ENCODE measurements around the gene ARHGAP4.

ARHGAP4 gene

DNA sequence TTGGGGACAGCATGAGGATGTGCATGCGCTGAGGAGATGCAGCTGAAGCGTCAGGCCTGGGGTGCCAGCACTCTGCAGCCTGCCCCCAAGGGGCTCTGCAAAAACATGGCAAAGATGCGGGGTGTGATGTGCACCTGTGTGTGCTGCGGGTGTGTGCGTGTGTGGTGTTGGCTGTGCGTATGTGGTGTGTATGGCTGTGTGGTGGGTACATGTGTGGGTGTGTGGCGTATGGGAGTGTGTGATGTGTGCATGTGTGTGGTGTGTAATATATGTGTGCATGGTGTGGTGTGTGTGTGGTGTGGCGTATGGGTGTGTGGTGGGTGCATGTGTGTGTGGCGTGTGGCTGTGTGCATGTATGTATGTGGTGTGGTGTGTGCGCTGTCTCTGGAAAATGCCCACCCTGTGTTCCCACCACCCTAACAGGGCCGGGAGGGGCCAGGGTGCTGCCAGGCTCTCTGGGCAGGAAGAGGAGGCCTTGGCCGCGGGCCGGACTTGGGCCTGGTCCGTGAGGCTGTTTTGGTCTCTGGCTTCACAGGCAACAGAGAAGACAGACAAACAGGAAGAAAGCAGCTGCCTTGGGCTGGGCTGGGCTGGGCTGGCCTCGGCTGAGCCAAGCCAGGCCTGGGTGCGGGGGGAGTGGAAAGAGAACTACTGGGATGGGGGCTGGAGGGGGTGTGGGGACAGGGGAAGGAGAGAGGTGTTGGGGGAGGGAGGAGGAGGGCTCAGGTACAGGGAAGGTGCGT is 22.7 kb downstream of the ARHGAP4 start:
- no peak for DNase-seq

DNA sequence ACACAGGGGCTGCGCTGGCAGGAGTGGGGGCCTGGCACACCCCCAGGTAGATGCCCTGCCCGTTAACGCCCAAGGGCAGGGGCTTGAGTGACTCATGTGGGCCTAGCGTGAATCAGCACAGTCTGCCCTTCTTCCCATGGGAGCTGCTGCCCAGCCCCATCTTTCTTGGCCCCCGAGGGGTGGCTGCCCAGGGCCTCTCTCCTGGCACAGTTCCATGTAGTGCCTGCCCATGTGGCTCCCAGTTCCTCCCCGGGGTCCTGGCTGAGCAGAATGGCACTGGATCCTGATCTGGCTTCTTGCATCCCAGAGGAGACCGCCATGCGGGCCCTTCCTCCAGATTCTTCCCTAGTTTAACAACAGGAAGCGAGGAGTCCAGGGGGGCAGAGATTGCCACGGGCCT is 23.7 kb downstream of the ARHGAP4 start:
- DNase-seq: peak; percentile 54

DNA sequence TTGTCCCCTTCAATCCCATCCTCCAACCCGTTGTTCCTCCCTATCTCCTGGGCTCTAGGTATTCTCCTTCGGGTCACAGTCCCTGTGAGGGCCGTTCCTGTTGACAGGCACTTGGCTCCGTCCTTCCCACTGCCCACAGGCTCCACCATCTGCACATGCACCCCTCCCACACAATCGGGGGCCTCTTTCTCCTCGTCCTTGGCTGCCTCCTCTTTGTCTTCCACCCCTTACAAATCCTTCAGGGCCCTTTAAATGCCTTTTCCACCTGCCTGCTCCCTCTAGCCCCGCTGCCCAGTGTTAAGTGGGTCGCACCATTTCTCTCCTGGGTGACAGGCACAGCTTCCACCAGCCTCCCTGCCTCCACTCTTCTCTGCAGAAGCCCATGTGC is 24.3 kb downstream of the ARHGAP4 start:
- no peak for DNase-seq

DNA sequence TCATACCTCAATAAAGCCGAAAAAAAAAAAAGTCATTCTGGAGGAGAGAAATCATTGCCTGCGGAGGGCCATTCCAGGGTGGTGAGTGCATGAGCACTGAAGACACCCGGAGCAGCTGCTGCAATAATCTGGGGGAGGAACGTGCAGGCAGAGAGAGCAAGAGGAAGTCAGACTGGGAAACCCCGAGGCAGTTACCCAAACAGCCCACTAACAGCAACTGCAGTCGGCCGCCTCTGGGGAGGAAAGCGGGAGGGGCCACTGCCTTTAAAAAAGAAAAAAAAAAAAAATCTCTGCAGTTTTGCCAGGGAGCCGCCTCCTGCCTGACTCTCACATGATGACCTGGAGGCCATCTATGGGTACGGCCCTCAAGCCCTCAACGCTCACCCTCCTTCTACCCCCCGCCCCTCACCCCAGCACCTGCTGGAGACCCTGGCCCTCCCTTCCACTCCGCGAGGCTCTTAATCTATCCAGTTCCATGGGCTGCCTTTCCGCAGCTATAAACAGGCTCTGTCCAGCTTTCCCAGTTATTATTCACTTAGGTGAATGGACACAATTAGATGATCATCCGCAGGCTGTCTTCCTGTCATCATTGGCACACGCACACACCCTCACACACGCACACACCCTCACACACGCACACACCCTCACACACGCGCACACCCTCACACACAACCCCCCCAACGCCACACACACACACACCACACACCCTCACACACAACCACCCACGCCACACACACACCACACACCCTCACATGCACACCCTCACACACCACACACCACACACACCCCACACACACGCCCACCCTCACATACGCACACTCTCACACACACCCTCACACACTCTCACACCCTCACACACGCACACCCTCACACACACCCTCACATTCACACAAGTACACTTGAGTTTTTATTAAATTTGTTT is 25.0 kb downstream of the ARHGAP4 start:
- DNase-seq: peak; percentile 93

DNA sequence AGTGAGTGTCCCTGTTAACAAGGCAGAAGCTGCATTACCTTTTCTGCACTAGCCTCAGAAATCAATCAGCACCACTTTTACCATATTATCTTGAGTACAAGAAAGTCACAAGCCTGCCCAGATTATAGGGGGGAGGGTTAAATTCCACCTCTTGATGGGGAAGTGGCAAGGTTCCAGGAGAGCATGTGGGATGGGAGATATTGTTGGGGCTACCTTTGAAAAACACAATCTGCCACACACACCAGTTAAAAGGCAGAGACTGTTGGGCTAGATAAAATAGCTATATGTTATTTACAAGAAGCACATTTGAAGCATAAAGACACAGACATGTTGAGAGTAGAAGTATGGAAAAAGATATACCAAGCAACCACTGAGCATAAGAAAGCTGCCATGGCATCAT is 28.2 kb downstream of the ARHGAP4 start:
- no peak for DNase-seq

DNA sequence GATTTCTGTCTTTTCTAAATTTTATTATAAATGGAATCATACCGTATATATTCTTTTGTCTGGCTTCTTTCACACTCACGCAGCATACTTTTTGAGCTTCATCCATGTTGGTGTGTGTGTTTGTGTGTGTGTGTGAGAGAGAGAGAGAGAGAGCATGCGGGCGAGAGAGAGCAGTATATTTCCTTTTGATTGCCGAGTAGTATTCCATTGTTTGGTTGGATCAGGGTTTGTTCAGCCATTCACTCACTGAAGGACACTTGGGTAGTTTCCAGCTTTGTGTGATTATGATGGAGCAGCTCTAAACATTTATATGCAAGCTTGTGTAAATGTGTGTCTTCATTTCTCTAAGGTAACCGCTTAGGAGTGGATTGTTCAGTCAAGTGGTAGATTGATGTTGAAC is 36.9 kb downstream of the ARHGAP4 start:
- no peak for DNase-seq

DNA sequence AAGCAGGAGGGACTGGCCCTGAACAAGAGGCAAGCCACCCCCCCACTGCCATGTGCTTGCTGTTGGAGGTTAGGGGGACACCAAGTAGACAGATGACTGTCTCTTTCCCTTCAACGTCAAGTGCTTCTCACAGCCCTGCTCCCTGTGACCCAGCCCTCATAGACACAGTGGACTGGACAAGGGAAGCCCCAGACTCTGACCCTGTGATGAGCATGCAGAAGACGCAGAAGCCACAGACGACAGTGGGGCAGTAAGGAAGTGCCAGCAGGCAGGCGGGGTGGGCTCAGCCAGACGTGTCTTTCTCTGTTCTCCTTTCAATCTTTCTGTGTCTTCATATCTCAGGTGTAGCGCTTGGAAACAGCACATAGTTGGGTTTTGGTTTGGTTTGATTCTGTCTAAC is 37.7 kb downstream of the ARHGAP4 start:
- DNase-seq: no peak

DNA sequence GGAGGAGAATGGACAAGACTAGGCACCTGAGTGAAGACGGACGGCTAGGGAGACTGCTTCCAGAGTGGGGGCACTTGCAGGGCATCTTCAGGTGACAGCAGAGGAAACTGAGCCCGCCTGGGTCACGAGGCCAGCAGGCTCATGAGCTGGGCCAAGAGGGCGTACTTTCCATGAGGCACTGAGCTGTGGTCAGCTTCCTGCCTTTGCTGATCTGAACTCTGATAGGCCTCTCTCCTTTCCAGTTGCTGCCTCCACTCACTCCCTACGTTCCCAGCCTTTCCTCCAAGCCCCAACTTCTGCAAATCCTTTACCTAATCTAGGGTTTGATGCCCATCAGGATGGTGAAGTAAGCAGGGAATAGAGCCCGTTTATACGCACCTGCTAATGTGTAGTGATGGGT is 38.7 kb downstream of the ARHGAP4 start:
- no peak for DNase-seq

DNA sequence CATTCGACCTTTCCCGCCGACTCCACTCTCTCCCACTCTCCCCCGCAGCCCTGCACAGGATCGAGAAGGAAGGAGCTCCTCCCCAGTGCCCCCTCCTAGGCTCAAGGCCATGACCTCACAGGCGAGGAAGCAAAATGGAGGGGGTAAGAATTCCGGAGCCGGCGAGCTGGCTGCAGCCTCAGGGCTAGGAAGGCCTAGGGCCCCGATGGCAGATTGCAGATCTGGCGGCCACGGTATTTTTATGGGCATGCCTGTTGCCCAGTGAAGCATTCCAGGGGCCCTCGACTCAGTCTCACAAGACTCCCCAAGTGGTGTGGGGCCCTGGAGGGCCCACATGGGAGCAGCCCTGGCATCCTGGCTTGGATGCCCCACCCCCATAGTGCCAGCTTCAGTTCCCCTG is 39.1 kb downstream of the ARHGAP4 start:
- peak; percentile 72 for DNase-seq

DNA sequence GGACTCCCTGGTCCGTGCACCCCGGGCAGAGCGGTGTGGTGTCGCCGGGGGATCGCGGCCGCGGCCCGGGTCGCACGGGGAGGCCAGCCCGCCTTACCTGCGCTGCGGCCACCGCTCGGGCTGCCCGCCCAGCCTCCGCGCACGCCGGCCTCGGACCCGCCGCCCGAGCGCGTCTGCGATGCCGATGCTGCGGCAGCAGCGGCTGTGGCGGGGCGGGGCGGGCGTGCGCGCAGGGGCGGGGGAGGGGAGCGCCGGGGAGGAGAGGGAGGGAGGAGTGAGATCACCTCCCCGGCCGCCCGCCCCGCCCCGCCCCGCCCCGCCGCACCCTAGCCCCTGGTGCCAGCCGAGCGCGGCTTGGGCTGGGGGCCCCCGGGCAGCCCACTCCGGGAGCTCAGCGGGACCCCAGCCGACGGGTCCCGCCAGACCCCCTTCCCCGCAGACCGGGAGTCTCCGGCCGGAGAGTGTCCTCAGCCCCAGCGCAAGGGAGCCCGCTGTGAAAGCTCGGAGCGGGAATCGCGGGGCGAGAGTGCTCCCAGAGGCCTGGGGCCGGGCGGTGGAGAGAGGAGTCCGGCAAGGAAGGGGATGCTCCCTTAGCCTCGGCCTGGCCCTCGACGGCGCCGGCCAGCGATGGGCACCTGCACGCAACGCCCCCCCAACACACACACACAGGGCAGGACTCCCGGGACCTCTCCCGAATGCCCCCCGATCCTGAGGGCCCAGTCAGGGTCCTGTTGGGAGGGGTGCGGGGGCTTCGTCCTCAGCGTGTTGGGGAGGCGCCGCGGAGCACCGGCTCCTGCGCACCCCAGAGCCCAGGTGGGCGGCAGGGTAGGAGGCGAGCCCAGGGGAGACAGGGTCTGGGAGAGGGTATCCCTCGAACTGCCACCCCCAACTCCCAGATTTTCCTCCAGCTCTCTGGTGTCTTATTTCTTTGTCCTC is 39.8 kb downstream of the ARHGAP4 start, which contains the start of gene L1CAM:
Gene L1CAM, minus strand, starts transcription at position 206 of the 936 bp plus-strand sequence. CDS start 10,337 bp downstream, outside the sequence.
- DNase-seq: peak; percentile 37

DNA sequence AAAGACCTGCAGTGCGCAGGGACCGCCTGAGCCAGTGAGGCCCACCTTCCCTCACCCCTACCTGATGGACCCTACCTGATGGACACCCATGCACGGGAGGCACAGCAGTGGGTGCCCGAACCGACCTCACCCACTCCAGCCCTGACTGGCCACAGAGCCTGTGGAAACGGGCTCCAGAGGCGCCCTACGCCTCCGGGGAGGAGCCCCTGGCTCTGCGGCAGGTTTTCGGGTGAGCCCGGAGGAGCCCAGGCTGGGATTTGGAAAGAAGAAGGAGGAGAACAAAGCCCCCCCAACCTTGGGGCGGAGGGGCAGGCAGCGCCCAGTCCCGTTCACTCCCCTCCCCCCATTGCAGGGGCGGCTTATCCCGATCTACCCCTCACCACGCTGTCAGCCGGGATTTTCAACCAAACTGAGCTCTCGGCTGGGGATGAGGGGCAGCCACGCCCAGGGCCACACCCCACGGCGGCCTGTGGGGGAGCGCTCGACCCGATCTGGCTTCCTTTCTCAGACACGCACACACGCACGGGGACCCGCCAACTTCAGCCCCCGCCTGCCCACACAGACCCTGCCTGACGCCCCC is 40.8 kb downstream of the ARHGAP4 start:
- no peak for DNase-seq

DNA sequence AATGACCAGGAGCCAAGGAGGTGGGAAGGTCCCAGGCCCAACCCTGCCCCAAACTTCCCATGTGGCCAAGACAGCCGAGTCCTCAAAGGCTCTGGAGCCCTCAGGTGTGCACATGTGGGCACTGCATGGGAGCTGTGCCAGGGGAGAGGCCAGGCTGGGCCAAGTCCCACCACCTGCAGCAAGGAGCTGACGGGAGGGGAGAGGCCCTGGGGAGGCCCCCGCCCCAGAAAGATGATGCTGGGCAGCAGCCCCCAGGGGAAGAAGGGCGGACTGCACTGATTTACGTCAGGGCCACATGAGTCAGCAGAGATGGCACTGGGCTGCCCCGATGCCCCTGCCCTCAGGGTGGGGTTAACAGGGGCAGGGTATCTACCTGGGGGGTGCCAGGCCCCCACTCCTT is 41.5 kb downstream of the ARHGAP4 start:
- no peak for DNase-seq

DNA sequence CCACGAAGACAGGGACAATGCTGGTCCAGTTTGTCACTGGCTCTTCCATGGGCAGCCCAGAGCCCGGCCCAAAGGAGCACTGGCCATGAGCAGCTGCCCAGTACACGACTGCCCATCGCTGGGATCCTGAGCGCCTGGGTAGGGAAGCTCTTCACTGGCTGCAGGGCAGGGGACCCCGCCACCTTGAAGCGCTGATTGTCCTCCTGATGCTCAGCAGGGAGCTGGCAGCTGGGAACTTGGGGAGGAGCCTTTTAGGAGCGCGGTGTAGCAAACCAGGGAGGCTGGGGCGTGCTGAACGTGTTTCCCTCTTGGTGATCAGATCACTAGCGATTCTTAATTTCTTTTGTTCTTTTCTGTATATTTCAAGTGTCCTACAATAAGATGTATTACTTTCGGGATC is 41.9 kb downstream of the ARHGAP4 start:
- DNase-seq: no peak

DNA sequence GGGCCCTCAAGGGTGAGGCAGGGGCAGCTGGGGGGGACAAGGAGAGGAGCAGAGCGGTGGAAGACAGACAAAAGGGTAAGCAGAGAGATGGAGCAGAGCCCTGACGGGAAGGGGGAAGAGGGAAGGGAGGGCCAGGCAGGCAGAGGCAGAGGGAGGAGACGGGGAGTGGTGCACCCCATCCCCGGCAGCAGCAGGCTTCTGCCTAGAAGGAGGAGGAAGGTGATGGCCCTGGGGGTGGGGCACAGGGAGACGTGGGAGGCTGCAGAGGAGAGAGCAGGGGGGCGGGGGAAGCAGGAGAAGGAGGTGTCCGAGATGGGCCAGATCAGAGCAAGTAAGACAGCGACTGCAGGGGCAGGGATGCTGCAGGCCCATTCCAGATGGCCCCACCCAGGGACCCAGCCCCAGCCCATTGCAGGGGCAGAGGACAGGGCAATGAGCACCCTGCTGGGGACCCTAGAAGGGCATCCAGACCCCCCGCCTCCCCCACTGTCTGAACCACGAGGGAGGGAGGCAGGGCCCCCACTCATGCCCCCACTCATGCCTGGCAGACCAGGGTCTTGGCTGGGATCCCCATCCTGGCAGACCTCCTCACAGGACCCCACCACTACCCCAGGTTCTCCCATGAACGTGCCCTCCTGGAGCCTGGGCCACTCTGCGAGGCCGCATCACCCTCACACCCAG is 42.8 kb downstream of the ARHGAP4 start:
- no peak for DNase-seq

DNA sequence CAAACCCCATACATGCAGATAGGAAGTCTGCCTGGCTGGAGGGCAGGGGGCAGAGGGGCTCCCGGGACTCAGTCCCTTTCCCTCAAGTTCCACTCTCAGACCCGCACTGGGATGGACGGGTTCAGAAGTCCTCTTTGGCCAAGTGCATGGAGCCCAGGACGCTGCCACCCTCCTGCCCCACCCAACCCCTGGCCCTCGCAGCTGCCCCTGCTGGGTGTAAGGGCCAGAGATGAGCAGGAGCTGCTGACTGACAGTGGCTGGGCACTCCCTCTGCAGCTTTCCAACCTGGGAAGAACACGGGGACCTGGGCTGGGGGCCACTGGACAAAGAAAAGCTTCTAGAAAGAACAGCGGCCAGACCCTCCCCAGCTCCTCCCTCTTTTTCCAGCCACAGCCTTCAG is 43.5 kb downstream of the ARHGAP4 start:
- DNase-seq: no peak

DNA sequence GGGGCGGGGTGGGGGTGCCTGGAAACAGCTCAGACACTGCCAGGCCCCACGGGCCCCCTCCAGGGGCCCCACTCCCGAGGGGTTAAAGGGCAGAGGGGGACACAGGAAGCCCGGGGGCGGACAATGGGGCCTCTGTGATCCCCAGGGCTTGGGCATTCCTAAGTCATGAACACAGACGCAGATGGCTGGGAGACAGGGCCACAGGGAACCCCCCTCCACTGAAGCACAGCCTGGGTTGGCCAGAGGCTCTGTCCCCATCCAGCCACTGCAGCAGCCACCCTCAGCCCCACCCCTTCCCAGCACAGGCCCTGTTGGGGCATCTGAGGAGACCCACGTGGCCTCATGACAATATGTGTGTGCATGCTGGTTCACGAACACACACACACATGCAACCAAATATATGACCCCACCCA is 44.0 kb downstream of the ARHGAP4 start:
- peak; percentile 75 for DNase-seq

DNA sequence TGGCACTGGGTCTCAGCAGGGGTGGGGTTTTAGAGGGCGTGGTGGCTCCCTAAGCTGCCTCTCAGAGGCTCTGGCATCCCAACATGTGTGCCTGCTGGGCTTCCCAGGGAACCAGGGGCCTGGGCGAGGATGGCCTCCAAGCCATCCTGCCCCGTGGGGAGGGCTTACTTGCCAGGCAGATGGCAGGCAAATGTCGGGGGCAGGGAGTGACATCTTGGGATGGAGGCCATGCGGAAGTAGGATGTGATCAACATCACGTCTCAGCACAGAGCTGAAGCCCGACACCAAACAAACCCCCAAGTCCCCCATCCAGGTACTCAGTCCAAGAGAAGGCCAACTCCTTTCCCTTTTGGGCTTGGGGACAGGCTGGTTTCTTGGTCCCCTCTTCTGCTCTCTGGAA is 44.8 kb downstream of the ARHGAP4 start:
- DNase-seq: no peak

DNA sequence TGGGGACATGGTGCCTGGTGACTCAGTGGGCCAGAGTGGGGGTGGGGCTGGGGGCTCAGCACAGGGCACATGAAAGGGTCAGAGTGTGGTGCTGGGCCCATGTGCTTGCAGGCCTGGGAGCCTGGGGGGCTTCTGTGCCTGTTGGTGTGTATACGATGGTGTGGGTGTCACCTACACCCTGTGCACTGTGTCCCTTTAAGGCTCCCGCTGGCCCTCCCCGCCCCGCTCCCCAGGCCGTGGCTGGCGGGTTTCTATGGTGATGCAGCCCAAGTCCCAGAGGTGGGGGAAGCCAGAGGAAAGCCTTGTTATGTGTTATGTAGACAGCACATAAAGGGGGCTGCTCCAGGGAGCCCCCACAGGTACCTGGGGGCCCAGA is 45.6 kb downstream of the ARHGAP4 start:
- no peak for DNase-seq

DNA sequence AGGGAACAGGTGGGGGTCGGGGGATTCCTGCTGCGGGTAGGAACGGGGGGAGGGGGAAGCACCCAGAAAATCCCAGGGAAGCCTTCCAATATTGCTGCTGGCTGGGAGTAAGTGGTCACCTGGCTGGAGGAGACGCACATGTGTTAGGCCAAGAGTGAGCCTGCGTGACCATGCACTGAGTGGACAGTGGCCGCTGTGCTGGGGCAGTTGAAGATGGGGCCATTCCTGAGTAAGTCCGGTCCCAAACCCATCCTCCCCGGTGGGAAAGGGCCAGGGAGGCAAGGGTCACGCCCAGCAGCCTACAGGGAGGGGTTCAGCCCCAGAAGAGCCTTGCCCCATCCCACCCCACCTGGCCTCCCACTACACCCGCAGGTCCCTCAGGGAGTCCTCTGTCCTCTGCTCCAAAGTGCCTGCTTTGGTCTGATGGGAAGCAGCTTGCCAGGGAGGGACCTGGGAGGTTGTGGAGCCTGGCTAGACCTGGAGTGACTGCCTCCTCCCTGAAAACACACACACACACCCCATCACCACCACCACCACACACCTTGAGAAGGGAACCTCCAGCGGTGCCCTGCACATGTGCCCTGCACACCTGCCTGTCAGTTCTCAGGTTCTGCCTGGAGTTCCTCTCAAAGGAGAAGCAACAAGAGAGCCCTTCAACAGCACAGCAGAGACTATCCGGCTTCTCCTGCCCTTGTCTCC is 46.2 kb downstream of the ARHGAP4 start:
- no peak for DNase-seq

DNA sequence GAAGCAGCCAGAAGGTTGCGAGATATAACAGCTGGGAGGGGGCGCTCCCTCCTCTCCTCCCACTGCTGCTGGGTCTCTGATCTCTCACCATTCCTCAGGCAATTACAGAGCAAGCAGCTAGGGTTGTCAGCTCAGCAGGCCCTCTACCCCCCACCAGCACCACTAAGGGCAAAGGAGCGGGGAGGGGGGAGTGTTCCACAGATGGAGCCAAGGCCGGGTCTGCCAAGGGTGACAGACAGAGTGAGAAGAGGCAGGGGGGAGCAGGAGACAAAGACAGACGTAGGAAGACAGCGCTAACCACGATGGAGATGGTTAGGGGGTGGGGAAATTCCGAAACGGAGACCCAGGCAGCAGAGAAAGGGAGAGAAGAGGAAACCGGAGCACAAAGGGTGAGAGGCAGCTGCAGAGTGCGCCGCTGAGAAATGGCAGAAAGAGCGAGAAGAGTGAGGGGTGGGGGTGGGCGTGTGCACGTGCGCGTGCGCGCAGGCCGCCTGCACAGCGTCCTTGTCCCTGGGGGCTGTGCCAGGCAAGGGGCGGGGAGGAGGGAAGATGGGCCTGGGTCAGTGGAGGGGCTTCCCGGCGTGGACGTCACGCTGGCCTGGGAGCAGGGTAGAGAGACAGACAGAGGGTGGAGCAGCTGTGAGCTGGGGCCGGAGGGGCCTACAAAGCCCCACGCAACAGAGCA is 47.0 kb downstream of the ARHGAP4 start:
- no peak for DNase-seq

DNA sequence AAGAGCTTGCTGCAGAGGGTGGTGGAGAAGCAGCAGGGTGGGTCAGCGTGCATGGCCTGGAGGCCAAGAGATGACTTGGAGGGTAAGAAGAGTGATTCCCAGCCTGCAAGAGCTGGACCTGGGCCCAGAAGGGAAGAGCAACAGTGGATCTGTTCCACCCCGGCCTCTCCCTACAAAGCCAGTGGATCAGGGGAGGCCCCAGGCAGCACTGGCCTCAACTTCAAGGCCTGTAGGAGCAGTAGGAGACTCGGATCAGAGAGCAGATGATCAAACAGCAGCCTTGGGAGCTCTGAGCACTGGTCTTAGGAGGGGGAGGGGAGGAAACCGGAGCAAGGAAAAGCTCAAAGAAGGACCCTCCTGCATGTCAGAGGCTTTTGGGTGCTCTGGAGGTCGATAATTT is 47.7 kb downstream of the ARHGAP4 start:
- DNase-seq: no peak
